Smooth muscle cell (in vitro differentiated cells): Measurements from ENCODE around the gene MAB21L1. TPM values are rescaled to one million over a fixed set of nuclear protein-coding genes. Genes with fewer than 3 reads are reported as not detected.

Experiments
- DNase-seq: peaks from one replicate; lab custom pipeline; 2025; ENCODE audit not compliant: unreplicated experiment; lab: John Stamatoyannopoulos, UW
- H2AFZ ChIP-seq: fragments of 200-600 bp; sonication (generic); 2 replicates; pipeline ENCODE4 v1.6.0; 2016; ENCODE audit warnings: antibody characterized with exemption, low read depth, mild to moderate bottlenecking
- H3F3A ChIP-seq: fragments of 200-600 bp; sonication (generic); 2 replicates; pipeline ENCODE4 v1.6.0; 2017; ENCODE audit warnings: antibody characterized with exemption, low read depth
- H3K27ac ChIP-seq: fragments of 200-600 bp; sonication (generic); 2 replicates; pipeline ENCODE4 v1.5.1; 2016; ENCODE audit warnings: low read depth, mild to moderate bottlenecking
- H3K27me3 ChIP-seq: fragments of 200-600 bp; sonication (generic); 2 replicates; pipeline ENCODE4 v1.6.1; 2016; ENCODE audit warnings: low read depth, mild to moderate bottlenecking
- H3K36me3 ChIP-seq: fragments of 200-600 bp; sonication (generic); 2 replicates; pipeline ENCODE4 v1.5.1; 2016; ENCODE audit warnings: low read depth
- H3K4me1 ChIP-seq: fragments of 200-600 bp; sonication (generic); 2 replicates; pipeline ENCODE4 v1.5.1; 2016; ENCODE audit warnings: low read depth
- H3K4me2 ChIP-seq: fragments of 200-600 bp; sonication (generic); 2 replicates; pipeline ENCODE4 v1.6.0; 2016; ENCODE audit warnings: mild to moderate bottlenecking
- H3K4me3 ChIP-seq: fragments of 200-600 bp; sonication (generic); 2 replicates; pipeline ENCODE4 v1.5.1; 2016; ENCODE audit warnings: mild to moderate bottlenecking
- H3K79me2 ChIP-seq: fragments of 200-600 bp; sonication (generic); 2 replicates; pipeline ENCODE4 v1.6.0; 2016; ENCODE audit warnings: low read depth, mild to moderate bottlenecking
- H3K9ac ChIP-seq: fragments of 200-600 bp; sonication (generic); 2 replicates; pipeline ENCODE4 v1.6.0; 2016; ENCODE audit warnings: low read depth
- H3K9me3 ChIP-seq: fragments of 200-600 bp; sonication (generic); replicated peaks from 2 replicates; pipeline ENCODE4 v1.5.1; 2016; ENCODE audit warnings: low read depth
- H4K20me1 ChIP-seq: fragments of 200-600 bp; sonication (generic); 2 replicates; pipeline ENCODE4 v1.6.0; 2016; ENCODE audit warnings: low read depth
- CTCF ChIP-seq: fragments of 200-600 bp; sonication (generic); IDR thresholded peaks from 2 replicates; pipeline ENCODE4 v1.5.1; 2017; ENCODE audit warnings: borderline replicate concordance, mild to moderate bottlenecking, antibody characterized with exemption; ENCODE audit not compliant: insufficient read depth, poor library complexity, severe bottlenecking
- WGBS: methylation state at CpG from one replicate; pipeline ENCODE4 v1.1.7; 2016; ENCODE audit warnings: low lambda C conversion rate; 5-methylcytosine and 5-hydroxymethylcytosine counted together
- polyA plus RNA-seq: library from polyadenylated mRNA; unstranded; fragments of >200 nt; fragmentation: Nextera tagmentation; extraction: Ambion mirVana; gene quantifications from 2 replicates; pipeline ENCODE4 v1.2.1, GENCODE V29; 2016
- total RNA-seq: library from RNA; depleted of rRNA; stranded (reverse); fragments of >200 nt; gene quantifications from 2 replicates; pipeline ENCODE4 v1.2.3, GENCODE V29; 2014

The MAB21L1 gene
- 0.09 TPM in 1 of 2 replicates, not detected in the other for total RNA-seq
- 0.18 and 0.59 TPM in 2 replicates for polyA plus RNA-seq

- Histone ChIP-seq H3K79me2 (no peaks in the 10 kb centered on the region), H2AFZ (no peak within 1 kb of the TSS), H4K20me1 (peaks cover 74% of the 10 kb centered on the region), H3K9me3 (no peaks in the 10 kb centered on the region), H3K27me3 (peaks cover 100% of the 10 kb centered on the region), H3K27ac (no peak within 1 kb of the TSS), H3K36me3 (no peaks in the 10 kb centered on the region), H3K4me3 (peak within 1 kb of the TSS; percentile 51), H3K4me2 (peak within 1 kb of the TSS; percentile 85), H3F3A (no peaks in the 10 kb centered on the region), H3K9ac (no peak within 1 kb of the TSS), H3K4me1 (peaks cover 28% of the 10 kb centered on the region)
- DNase-seq: no peak
- 4% methylated on average over 35 of the region's 35 CpGs for WGBS
- TF ChIP-seq CTCF: no peak
Observed at GRCh38 chr13:35475960-35476943, at the start of gene MAB21L1. Gene MAB21L1, minus strand, starts transcription at chr13:35476689. Its CDS starts 551 bp downstream, at chr13:35476138.

GRCh38 chr13:35524171-35524570 lies 47.7 kb upstream of the MAB21L1 start:
- H3K79me2 ChIP-seq: no peaks in the 10 kb centered on the region
- no peak for TF ChIP-seq CTCF
- no peak for DNase-seq
- H3K4me1 ChIP-seq: no peaks in the 10 kb centered on the region
- no peaks in the 10 kb centered on the region for H3F3A ChIP-seq
- 89% methylated on average over 3 of the region's 3 CpGs for WGBS
- no peaks in the 10 kb centered on the region for H4K20me1 ChIP-seq
- H3K4me2 ChIP-seq: no peak overlapping the region
- no peaks in the 10 kb centered on the region for H3K36me3 ChIP-seq
- no peak overlapping the region for H3K9ac ChIP-seq
- H3K27me3 ChIP-seq: no peaks in the 10 kb centered on the region
- no peaks in the 10 kb centered on the region for H3K9me3 ChIP-seq
- no peak overlapping the region for H3K4me3 ChIP-seq
- H3K27ac ChIP-seq: no peak overlapping the region
- no peak overlapping the region for H2AFZ ChIP-seq

- WGBS: 67% methylated on average over 5 of the region's 5 CpGs
Observed at GRCh38 chr13:35518337-35518946, 42.0 kb upstream of the MAB21L1 start.

More at GRCh38 chr13:35518337-35518946, 42.0 kb upstream of the MAB21L1 start:
- Histone ChIP-seq H3K9me3 (no peaks in the 10 kb centered on the region), H3K4me3 (no peak overlapping the region), H3K36me3 (no peaks in the 10 kb centered on the region), H3F3A (no peaks in the 10 kb centered on the region), H4K20me1 (no peaks in the 10 kb centered on the region), H2AFZ (no peak overlapping the region), H3K4me1 (no peaks in the 10 kb centered on the region), H3K27me3 (no peaks in the 10 kb centered on the region), H3K79me2 (no peaks in the 10 kb centered on the region), H3K27ac (no peak overlapping the region), H3K9ac (no peak overlapping the region), H3K4me2 (no peak overlapping the region)
- TF ChIP-seq CTCF: no peak
- no peak for DNase-seq
